ENCODE data around the gene CNNM2. TPM values are rescaled to one million over a fixed set of nuclear protein-coding genes. Genes with fewer than 3 reads are reported as not detected.
A peak's percentile ranks its signal among the peaks of the same experiment; 100 is the strongest.

The CNNM2 gene
- total RNA-seq, 4 donors from 2014 or later: 9.9 to 21.0 (median 10.5) TPM

DNA sequence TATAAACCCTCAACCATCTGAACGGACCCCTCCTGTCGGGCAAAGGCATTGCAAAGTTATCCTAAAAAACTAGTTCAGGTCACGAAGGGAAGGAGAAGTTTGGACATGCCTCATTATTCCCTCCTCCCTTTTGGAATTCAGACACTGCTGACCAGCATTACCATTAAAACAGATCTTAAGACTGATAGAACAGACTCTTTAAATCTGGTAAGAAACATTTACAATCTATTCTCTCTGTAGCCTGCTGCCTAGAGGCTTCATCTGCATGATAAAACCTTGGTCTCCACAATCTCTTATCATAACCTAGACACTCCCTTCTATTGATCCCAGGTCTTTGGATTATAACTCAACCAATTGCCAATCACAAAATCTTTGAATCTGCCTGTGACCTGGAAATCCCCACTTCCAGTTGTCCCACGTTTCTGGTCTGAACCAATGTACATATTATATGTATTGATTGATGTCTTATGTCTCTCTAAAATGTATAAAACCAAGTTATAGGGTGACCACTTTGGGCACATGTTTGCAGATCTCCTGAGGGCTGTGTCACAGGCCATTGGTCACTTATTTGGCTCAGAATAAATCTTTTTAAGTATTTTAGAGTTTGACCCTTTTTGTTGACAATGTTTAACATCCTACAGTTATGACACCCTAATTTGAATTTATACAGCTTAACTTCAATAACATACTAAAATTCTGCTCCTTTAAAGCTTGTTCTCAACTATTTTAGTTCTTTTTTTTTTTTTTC lies 23.5 kb upstream of the CNNM2 start:
- no peaks in the 10 kb centered on the region for H3K4me1 ChIP-seq
- no peak overlapping the region for H3K27ac ChIP-seq
- 87 to 88% methylated on average over 4 of the region's 4 CpGs for WGBS, 2 donors
- no peaks in the 10 kb centered on the region for H3K27me3 ChIP-seq
- no peak overlapping the region for H3K4me3 ChIP-seq
- TF ChIP-seq POLR2A (IDR thresholded peaks at IDR 0.05): no peak
- TF ChIP-seq, protein P1, sequence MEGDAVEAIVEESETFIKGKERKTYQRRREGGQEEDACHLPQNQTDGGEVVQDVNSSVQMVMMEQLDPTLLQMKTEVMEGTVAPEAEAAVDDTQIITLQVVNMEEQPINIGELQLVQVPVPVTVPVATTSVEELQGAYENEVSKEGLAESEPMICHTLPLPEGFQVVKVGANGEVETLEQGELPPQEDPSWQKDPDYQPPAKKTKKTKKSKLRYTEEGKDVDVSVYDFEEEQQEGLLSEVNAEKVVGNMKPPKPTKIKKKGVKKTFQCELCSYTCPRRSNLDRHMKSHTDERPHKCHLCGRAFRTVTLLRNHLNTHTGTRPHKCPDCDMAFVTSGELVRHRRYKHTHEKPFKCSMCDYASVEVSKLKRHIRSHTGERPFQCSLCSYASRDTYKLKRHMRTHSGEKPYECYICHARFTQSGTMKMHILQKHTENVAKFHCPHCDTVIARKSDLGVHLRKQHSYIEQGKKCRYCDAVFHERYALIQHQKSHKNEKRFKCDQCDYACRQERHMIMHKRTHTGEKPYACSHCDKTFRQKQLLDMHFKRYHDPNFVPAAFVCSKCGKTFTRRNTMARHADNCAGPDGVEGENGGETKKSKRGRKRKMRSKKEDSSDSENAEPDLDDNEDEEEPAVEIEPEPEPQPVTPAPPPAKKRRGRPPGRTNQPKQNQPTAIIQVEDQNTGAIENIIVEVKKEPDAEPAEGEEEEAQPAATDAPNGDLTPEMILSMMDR (IDR thresholded peaks at IDR 0.05): no peak
- TF ChIP-seq EP300 (IDR thresholded peaks at IDR 0.05): no peak
- H3K36me3 ChIP-seq: peaks cover 0 to 56% (median 3%) of the 10 kb centered on the region in 3 donors
- DNase-seq (ENCODE audit: low spot score in 2 of 2): no peak
- no peaks in the 10 kb centered on the region for H3K9me3 ChIP-seq

- DNase-seq (ENCODE audit: low spot score in 2 of 2): no peak
- TF ChIP-seq POLR2A (IDR thresholded peaks at IDR 0.05): no peak
- TF ChIP-seq EP300 (IDR thresholded peaks at IDR 0.05): no peak
- TF ChIP-seq, protein P1 (IDR thresholded peaks at IDR 0.05): no peak
- 77 to 80% methylated on average over 3 of the region's 3 CpGs for WGBS, 2 donors
Observed at GRCh38 chr10:102900006-102900405, 18.1 kb upstream of the CNNM2 start.

GRCh38 chr10:102904346-102904745 lies 13.7 kb upstream of the CNNM2 start:
- DNase-seq (ENCODE audit: low spot score in 2 of 2): no peak
- Histone ChIP-seq H3K4me3 (no peak overlapping the region), H3K27ac (peak overlapping the region in 1 of 4 donors; percentile 20), H3K9me3 (no peaks in the 10 kb centered on the region), H3K36me3 (peaks cover 0 to 6% (median 0%) of the 10 kb centered on the region in 3 donors), H3K4me1 (no peaks in the 10 kb centered on the region), H3K27me3 (no peaks in the 10 kb centered on the region)
- no peak for TF ChIP-seq EP300 (IDR thresholded peaks at IDR 0.05)
- TF ChIP-seq, protein P1 (IDR thresholded peaks at IDR 0.05): no peak
- no peak for TF ChIP-seq POLR2A (IDR thresholded peaks at IDR 0.05)

More at GRCh38 chr10:102900006-102900405, 18.1 kb upstream of the CNNM2 start:
- H3K4me1 ChIP-seq: no peaks in the 10 kb centered on the region
- H3K27ac ChIP-seq: no peak overlapping the region
- H3K27me3 ChIP-seq: no peaks in the 10 kb centered on the region
- peaks cover 0 to 28% (median 0%) of the 10 kb centered on the region in 3 donors for H3K36me3 ChIP-seq
- H3K9me3 ChIP-seq: no peaks in the 10 kb centered on the region
- H3K4me3 ChIP-seq: no peak overlapping the region

- no peak for DNase-seq (ENCODE audit: low spot score in 2 of 2)
Observed at GRCh38 chr10:102906507-102906906, 11.6 kb upstream of the CNNM2 start.

GRCh38 chr10:102914781-102915180 lies 3.3 kb upstream of the CNNM2 start:
- no peak for DNase-seq (ENCODE audit: low spot score in 2 of 2)
- Histone ChIP-seq H3K9me3 (no peaks in the 10 kb centered on the region), H3K27ac (no peak overlapping the region), H3K4me3 (no peak overlapping the region), H3K27me3 (no peaks in the 10 kb centered on the region), H3K4me1 (peaks cover 0 to 20% (median 13%) of the 10 kb centered on the region in 4 donors), H3K36me3 (no peaks in the 10 kb centered on the region)
- TF ChIP-seq EP300 (IDR thresholded peaks at IDR 0.05): no peak
- TF ChIP-seq, protein P1 (IDR thresholded peaks at IDR 0.05): no peak
- no peak for TF ChIP-seq POLR2A (IDR thresholded peaks at IDR 0.05)
- 70 to 74% methylated on average over 1 of the region's 1 CpG for WGBS, 2 donors

More at GRCh38 chr10:102906507-102906906, 11.6 kb upstream of the CNNM2 start:
- WGBS, 2 donors: 56 to 70% methylated on average over 4 of the region's 4 CpGs
- TF ChIP-seq POLR2A (IDR thresholded peaks at IDR 0.05) (no peak), EP300 (IDR thresholded peaks at IDR 0.05) (no peak)
- TF ChIP-seq, protein P1 (IDR thresholded peaks at IDR 0.05): no peak
- Histone ChIP-seq H3K27ac (no peak overlapping the region), H3K27me3 (no peaks in the 10 kb centered on the region), H3K9me3 (no peaks in the 10 kb centered on the region), H3K4me3 (no peak overlapping the region), H3K4me1 (no peaks in the 10 kb centered on the region), H3K36me3 (no peaks in the 10 kb centered on the region)
